Mesenteric fat pad (tissue), 1 donor: ENCODE data around the gene S100A7A. TPM values are rescaled to one million over a fixed set of nuclear protein-coding genes. Genes with fewer than 3 reads are reported as not detected.
A peak's percentile ranks its signal among the peaks of the same experiment; 100 is the strongest.
"Not testable (repeated sequence)": the region's sequence is repeated elsewhere in the genome, so short reads cannot be mapped to it uniquely, and the experiment has no call there.

Experiments used
- DNase-seq: peaks from one replicate; pipeline ENCODE4 v3.0.0-alpha.2; 2020; ENCODE audit warnings: low spot score
- total RNA-seq: library from RNA; stranded (reverse); fragmentation: NEBNext Ultra II Directional; extraction: Animal tissue kit (Norgen Biotek cat#: 25700); gene quantifications from one replicate; pipeline ENCODE4 v1.2.1, GENCODE V29; 2021
- donor health status: DM: yes; HTN: yes; CAD: no.

S100A7A gene
- total RNA-seq, 1 donor from 2014 or later = not detected

GRCh38 chr1:153456396-153456795 lies 40.1 kb downstream of the S100A7A start:
- DNase-seq = no peak

- DNase-seq = no peak
These were observed 43.3 kb downstream of the S100A7A start for GRCh38 chr1:153459655-153460054.

- DNase-seq = peak; percentile 69
These were observed 44.2 kb downstream of the S100A7A start, which contains the start of gene S100A7 for GRCh38 chr1:153460551-153460950. Gene S100A7, minus strand, starts transcription at chr1:153460651. Its CDS starts 1,638 bp downstream, at chr1:153459013.

GRCh38 chr1:153462741-153463140 lies 46.4 kb downstream of the S100A7A start:
- not testable (repeated sequence) for DNase-seq

GRCh38 chr1:153465811-153466636 lies 49.7 kb downstream of the S100A7A start:
- no peak for DNase-seq

GRCh38 chr1:153466908-153467307 lies 50.6 kb downstream of the S100A7A start:
- no peak for DNase-seq

- DNase-seq = no peak
These were observed 54.4 kb downstream of the S100A7A start for GRCh38 chr1:153470707-153471106.

Other genes starting within 250 kb of the S100A7A start
- not detected for gene LELP1, start 213.1 kb upstream of the S100A7A start, total RNA-seq
- not detected for gene PRR9, start 198.9 kb upstream of the S100A7A start, total RNA-seq
- gene LORICRIN, start 156.8 kb upstream of the S100A7A start, total RNA-seq = not detected
- not detected for gene PGLYRP3, start 103.6 kb upstream of the S100A7A start, total RNA-seq
- gene PGLYRP4, start 67.7 kb upstream of the S100A7A start, total RNA-seq = not detected
- 892 TPM for gene S100A9, start 58.7 kb upstream of the S100A7A start, total RNA-seq
- gene S100A12, start 40.9 kb upstream of the S100A7A start, total RNA-seq = 77.2 TPM
- gene S100A8, start 25.4 kb upstream of the S100A7A start, total RNA-seq = 674 TPM
- not detected for gene S100A7, start 44.1 kb downstream of the S100A7A start, total RNA-seq
- 1,184 TPM for gene S100A6, start 119.5 kb downstream of the S100A7A start, total RNA-seq
- gene S100A5, start 124.4 kb downstream of the S100A7A start, total RNA-seq = not detected
- 512 TPM for gene S100A4, start 129.3 kb downstream of the S100A7A start, total RNA-seq
- 2.2 TPM for gene S100A3, start 132.7 kb downstream of the S100A7A start, total RNA-seq
- 0.58 TPM for gene S100A2, start 149.3 kb downstream of the S100A7A start, total RNA-seq
- gene S100A16, start 196.6 kb downstream of the S100A7A start, total RNA-seq = 107 TPM
- gene S100A14, start 199.8 kb downstream of the S100A7A start, total RNA-seq = 0.35 TPM
- 146 TPM for gene S100A13, start 211.0 kb downstream of the S100A7A start, total RNA-seq
- 12.6 TPM for gene S100A1, start 211.9 kb downstream of the S100A7A start, total RNA-seq
- 55.5 TPM for gene CHTOP, start 217.5 kb downstream of the S100A7A start, total RNA-seq
- 44.5 TPM for gene SNAPIN, start 242.2 kb downstream of the S100A7A start, total RNA-seq